Activated CD4-positive, alpha-beta T cell treated with anti-CD3 and anti-CD28 coated beads, Interleukin-2, amount 10 ng/mL, durations not matched to agents 24 days and 14 days (primary cell): Measurements from ENCODE around the gene CYTH1. TPM values are rescaled to one million over a fixed set of nuclear protein-coding genes. Genes with fewer than 3 reads are reported as not detected.
"Not testable (repeated sequence)": the region's sequence is repeated elsewhere in the genome, so short reads cannot be mapped to it uniquely, and the experiment has no call there.

Source experiments
- DNase-seq: peaks from one replicate; pipeline ENCODE4 v3.0.0; 2022
- H3K27ac Mint-ChIP-seq: one replicate; pipeline ENCODE4 v1.8.0; 2022; ENCODE audit warnings: mild to moderate bottlenecking, mixed read lengths
- H3K27me3 Mint-ChIP-seq: one replicate; pipeline ENCODE4 v1.8.0; 2022; ENCODE audit warnings: mixed read lengths
- H3K36me3 Mint-ChIP-seq: one replicate; pipeline ENCODE4 v1.8.0; 2022; ENCODE audit warnings: low read depth, mild to moderate bottlenecking, mixed read lengths
- H3K4me1 Mint-ChIP-seq: one replicate; pipeline ENCODE4 v1.8.0; 2021; ENCODE audit warnings: mixed read lengths
- H3K4me3 Mint-ChIP-seq: one replicate; pipeline ENCODE4 v1.8.0; 2022; ENCODE audit warnings: mild to moderate bottlenecking, moderate library complexity, mixed read lengths
- H3K9me3 Mint-ChIP-seq: one replicate; pipeline ENCODE4 v1.8.0; 2021; ENCODE audit warnings: mixed read lengths
- intact Hi-C: fragments of 100-400 bp; cut with micrococcal nuclease; formaldehyde crosslinking; loops from one replicate; pipeline ENCODE4 v1.15.1; 2023
- total RNA-seq: library from RNA; stranded (reverse); gene quantifications from 2 replicates; pipeline ENCODE4 v1.2.3, GENCODE V29; 2022

Gene CYTH1
- total RNA-seq, 1 donor from 2014 or later: 126 TPM

DNA sequence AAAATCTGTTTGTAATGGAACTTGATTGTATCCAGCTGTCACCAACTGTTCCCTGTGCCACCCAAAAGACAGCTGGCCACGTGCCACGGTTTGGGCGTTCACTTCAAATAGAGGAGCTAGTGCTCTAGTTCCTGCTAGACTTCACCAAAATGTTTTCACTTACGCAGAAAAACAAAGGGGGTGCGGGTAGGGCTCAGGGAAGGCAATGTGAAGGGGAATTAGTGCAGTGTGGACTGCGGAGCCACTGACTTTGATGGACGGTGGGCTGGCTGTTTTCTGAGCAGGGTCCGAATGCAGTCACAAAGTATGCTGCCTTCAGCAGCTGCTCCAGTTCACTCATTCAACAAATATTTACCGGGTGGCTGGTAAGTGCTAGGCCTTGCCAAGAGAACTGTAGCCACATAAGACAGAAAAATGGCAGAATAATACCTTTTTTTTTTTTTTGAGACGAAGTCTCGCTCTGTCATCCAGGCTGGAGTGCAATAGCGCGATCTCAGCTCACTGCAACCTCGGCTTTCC is 7.6 kb upstream of the CYTH1 start:
- Mint-ChIP-seq H3K27me3 (no peaks in the 10 kb centered on the region), H3K4me1 (peaks cover 31% of the 10 kb centered on the region), H3K4me3 (peak overlapping the region; percentile 8), H3K27ac (peak overlapping the region; percentile 78), H3K9me3 (no peaks in the 10 kb centered on the region), H3K36me3 (peaks cover 44% of the 10 kb centered on the region)
- DNase-seq: peak; percentile 77
- intact Hi-C loops: no loop called here

DNA sequence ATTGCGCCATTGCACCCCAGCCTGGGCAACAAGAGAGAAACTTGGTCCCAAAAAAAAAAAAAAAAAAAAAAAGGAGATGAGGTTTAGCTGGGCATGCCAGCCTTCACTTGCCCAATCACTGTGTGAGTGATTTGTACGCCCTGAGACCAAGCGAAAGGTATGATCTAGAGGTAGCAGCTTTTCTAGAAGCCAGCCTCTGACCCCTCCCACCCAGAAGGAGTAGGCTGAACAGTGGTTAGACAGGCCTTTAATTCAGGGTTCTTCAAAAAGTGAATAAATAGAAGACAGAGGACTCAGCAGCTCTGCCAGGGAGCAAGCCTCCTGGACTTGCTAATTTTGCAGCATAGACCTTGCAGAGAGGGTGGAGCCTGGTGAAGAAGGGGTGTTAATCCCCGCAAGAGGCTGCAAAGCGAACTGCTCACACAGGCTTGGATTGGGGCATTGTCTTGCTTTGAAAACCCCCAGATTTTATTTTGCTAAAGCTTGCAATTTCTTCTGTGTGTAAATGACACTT is 7.1 kb upstream of the CYTH1 start:
- no peak for DNase-seq
- Mint-ChIP-seq H3K36me3 (peaks cover 40% of the 10 kb centered on the region), H3K4me3 (no peak overlapping the region), H3K4me1 (peaks cover 33% of the 10 kb centered on the region), H3K27me3 (no peaks in the 10 kb centered on the region), H3K9me3 (no peaks in the 10 kb centered on the region), H3K27ac (peak overlapping the region; percentile 78)
- intact Hi-C loops: no loop called here

DNA sequence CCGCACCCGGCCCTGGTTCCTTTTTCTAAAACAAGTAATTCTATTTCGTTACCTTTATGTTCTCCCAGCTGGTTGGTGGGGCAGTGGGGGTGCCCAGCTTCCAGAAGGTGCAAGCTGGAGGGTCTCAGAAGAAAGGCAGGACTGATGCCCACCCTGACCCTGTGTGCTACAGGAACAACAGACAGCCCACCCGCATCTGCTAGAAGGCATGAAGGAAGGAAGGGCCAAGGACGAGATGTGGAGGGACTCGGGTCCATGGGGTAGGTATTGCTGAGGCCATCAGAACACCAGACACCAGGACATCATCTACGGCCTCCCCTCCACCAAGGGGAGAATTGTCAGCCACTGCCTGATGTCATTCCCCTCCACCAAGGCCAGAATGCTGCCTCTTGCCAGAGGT is 6.4 kb upstream of the CYTH1 start:
- Mint-ChIP-seq H3K27ac (no peak overlapping the region), H3K4me3 (no peak overlapping the region), H3K36me3 (peaks cover 33% of the 10 kb centered on the region), H3K9me3 (no peaks in the 10 kb centered on the region), H3K27me3 (no peaks in the 10 kb centered on the region), H3K4me1 (peaks cover 36% of the 10 kb centered on the region)
- DNase-seq: no peak
- intact Hi-C loops: no loop called here

DNA sequence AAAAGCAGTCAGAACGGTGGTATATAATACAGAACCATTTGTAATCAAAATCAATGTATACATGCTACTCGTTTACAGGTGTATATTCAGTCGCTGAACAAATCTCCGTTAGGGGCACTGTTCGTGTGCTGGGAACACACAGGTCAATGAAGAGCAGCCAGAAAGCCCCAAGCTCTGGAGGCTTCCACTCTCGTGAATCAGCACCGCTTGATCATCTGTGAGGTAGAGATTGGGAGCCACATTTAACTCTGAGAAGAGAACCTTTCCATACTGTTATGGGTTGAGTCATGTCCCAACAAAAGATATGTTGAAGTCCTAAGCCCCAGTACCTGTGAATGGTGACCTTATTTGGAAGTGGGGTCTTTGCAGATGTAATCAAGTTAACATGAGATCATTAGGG is 5.4 kb upstream of the CYTH1 start:
- peaks cover 40% of the 10 kb centered on the region for H3K4me1 Mint-ChIP-seq
- H3K27ac Mint-ChIP-seq: peak overlapping the region; percentile 56
- peaks cover 28% of the 10 kb centered on the region for H3K36me3 Mint-ChIP-seq
- DNase-seq: no peak
- intact Hi-C loops: no loop called here
- no peak overlapping the region for H3K4me3 Mint-ChIP-seq
- H3K9me3 Mint-ChIP-seq: no peaks in the 10 kb centered on the region
- no peaks in the 10 kb centered on the region for H3K27me3 Mint-ChIP-seq

DNA sequence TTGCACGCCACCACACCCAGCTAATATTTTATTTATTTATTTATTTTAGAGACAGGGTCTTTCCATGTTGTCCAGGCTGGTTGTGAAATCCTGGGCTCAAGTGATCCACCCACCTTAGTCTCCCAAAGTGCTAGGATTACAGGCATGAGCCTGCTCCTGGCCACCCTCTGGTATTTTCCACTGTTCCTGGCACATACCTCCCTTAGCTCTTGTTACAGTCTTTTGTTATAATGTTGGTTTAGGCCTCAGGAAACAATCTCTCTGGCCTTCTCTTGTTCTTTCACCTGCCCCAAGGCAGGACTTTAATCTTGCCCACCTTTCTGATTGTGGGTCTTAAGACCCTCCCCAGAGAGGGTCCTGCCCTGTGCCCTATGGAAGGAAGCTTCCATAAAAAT is 3.6 kb upstream of the CYTH1 start:
- Mint-ChIP-seq H3K4me3 (peak overlapping the region; percentile 59), H3K27ac (no peak overlapping the region)

DNA sequence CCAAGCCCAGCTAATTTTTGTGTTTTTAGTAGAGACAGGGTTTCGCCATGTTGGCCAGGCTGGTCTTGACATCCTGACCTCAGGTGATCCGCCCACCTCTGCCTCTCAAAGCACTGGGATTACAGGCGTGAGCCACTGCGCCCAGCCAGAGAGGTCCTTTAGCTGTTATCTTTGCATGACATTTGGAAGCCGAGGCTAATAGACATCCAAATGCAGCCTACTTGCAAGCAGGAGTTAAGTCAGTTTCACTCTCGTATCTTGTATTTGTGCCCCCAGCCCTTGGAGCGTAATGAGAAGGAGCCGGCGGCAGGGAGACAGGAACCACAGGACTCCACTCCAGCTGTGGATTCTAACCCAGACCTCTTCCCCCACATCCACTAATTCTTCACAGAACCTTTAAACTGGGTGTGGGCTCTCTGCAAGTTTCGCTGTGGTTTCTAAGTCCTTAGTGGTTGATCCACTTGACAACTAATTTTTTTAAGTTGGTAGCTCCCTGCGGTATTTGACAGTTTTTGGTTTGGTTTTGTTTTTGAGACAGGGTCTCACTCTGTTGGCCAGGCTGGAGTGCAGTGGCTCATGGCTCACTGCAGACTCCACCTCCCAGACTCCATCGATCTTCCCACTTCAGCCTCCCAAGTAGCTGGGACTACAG is 3.1 kb upstream of the CYTH1 start:
- Mint-ChIP-seq H3K9me3 (no peaks in the 10 kb centered on the region), H3K27me3 (no peaks in the 10 kb centered on the region), H3K4me3 (peak overlapping the region; percentile 59), H3K4me1 (peaks cover 37% of the 10 kb centered on the region), H3K36me3 (peaks cover 18% of the 10 kb centered on the region), H3K27ac (peak overlapping the region; percentile 53)
- intact Hi-C loops: no loop called here
- DNase-seq: peak; percentile 76

More for the DNA sequence above, 3.6 kb upstream of the CYTH1 start:
- Mint-ChIP-seq H3K36me3 (peaks cover 17% of the 10 kb centered on the region), H3K4me1 (peaks cover 34% of the 10 kb centered on the region), H3K9me3 (no peaks in the 10 kb centered on the region), H3K27me3 (no peaks in the 10 kb centered on the region)
- DNase-seq: no peak
- intact Hi-C loops: no loop called here

DNA sequence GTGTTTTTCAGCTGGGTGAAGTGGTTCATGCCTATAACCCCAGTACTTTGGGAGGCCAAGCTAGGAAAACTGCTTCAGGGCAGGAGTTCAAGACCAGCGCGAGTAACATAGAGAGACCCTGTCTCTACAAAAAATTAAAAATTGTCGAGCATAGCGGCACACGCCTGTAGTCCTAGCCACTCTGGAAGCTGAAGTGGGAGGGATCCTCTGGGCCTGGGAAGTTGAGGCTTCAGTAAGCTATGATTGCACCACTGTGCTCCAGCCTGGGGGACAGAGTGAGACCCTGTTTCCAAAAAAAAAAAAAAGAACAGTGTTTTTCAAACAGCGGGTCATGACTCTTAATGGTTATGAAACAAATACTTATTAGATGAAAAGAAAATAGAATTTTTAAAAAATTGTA is 2.3 kb upstream of the CYTH1 start:
- H3K4me3 Mint-ChIP-seq: no peak overlapping the region
- H3K36me3 Mint-ChIP-seq: peaks cover 19% of the 10 kb centered on the region
- no peaks in the 10 kb centered on the region for H3K27me3 Mint-ChIP-seq
- no peak for DNase-seq
- H3K4me1 Mint-ChIP-seq: peaks cover 38% of the 10 kb centered on the region
- intact Hi-C loops: no loop called here
- H3K27ac Mint-ChIP-seq: peak overlapping the region; percentile 21
- no peaks in the 10 kb centered on the region for H3K9me3 Mint-ChIP-seq

DNA sequence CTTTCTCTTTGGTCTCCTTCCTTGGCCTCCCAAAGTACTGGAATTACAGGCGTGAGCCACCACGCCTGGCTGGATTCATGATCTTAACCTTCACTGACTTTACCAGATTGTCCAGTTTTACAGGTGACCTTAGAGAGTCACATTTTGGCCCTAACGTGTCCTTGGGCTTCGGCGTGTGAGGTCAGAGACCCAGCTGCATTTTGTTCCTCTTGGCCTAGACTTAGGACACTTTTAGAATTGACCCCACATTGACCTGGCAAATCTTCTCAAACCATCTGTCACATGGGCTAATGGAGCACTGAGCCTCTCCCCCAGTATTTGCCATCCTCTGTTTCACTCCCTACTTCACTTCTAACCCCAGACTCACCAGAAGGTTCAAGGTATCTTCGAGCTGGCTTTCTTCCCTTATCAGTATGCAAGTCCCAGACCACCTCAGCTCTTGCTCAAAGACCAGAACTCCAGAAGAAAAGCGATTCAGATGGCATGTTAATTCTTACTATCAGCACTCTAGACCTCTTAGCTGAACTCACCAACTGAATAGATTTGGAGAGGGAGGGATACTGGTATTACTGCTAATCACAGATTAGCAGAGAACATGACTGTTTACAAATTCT is 1.7 kb upstream of the CYTH1 start:
- H3K4me1 Mint-ChIP-seq: peaks cover 42% of the 10 kb centered on the region
- no peak for DNase-seq
- H3K9me3 Mint-ChIP-seq: no peaks in the 10 kb centered on the region
- peak overlapping the region; percentile 86 for H3K4me3 Mint-ChIP-seq
- H3K27ac Mint-ChIP-seq: peak overlapping the region; percentile 21
- no peaks in the 10 kb centered on the region for H3K27me3 Mint-ChIP-seq
- peaks cover 22% of the 10 kb centered on the region for H3K36me3 Mint-ChIP-seq
- intact Hi-C loops: no loop called here

DNA sequence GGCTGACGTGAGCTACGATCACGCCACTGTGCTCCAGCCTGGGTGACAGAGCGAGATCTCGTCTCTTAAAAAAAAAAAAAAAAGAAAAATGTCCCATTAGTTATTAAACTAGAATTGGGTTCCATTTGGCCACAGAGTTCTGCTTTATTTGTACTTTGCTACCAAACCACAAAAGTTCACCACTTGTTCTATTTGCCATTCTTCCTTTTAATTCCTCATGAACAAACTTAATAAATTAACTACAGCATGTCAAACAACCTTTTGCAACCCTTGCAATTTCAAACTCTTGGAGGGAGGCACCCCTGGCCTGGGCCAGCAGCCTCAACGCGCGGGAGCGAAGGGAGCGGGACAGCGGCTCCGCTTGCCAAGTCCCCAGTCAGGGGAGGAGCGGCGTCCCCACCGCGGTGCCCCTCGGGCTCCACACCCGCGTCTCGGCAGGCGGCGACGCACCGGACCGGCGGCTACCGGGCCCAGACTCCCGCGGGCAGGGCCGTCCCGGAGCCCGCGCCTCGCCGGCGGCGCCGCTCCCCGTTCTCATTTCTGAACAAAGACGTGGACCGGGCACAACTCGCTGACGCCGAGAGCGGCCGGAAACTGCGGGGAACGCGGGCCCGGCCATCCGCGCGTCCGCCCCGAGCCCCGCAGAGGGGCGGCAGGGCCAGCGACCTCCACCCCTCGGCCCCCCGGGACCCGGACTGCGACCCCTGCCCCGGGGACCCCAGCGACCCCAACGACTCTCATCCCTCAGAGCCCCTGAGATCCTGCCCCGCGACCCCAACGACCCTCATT is 775 bp downstream of the CYTH1 start:
- peaks cover 45% of the 10 kb centered on the region for H3K4me1 Mint-ChIP-seq
- DNase-seq: peak; percentile 86
- H3K4me3 Mint-ChIP-seq: peak overlapping the region; percentile 86
- H3K27ac Mint-ChIP-seq: peak overlapping the region; percentile 97
- no peaks in the 10 kb centered on the region for H3K9me3 Mint-ChIP-seq
- peaks cover 20% of the 10 kb centered on the region for H3K36me3 Mint-ChIP-seq
- no peaks in the 10 kb centered on the region for H3K27me3 Mint-ChIP-seq
- intact Hi-C loops: loop anchor here (2.0 kb wide), 1 partner anchor 60 kb away; the partner anchor contains the start of gene USP36

DNA sequence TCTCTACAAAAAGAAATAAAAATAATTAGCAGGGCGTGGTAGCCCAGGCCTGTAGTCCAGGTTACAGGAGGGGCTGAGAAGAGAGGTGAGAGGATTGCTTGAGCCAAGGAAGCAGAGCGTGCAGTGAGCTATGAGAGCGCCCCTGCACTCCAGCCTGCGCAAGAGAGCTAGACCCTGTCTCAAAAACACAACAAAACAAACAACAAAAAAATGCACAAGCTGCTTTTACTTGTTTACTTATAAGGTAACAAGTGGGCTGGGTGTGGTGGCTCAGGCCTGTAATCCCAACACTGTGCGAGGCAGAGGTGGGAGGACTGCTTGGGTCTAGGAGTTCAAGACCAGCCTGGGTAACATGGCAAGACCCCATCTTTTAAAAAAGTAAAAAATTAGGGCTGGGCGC is 1.7 kb downstream of the CYTH1 start:
- intact Hi-C loops: loop anchor here (2.0 kb wide), 1 partner anchor 60 kb away; the partner anchor contains the start of gene USP36
- peaks cover 50% of the 10 kb centered on the region for H3K4me1 Mint-ChIP-seq
- no peaks in the 10 kb centered on the region for H3K9me3 Mint-ChIP-seq

DNA sequence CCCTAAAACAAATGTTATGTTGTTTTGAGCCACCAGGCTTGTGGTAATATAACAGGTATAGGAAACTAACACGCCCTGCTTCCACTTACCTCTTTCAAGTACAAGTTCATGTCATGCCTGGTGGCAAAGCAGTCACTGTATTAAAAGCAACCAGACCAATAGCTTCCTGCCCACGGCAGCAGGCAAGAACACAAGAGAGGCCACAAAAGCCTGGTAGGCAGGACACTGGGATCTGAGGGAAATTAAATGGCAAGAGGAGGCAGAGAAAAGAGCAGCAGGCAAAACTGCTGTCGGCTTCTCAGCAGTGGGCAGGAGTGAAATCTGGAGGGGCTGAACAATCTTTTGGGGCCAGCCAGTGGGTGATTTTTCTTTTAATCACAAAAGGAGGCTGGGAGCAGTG is 2.2 kb downstream of the CYTH1 start:
- H3K27ac Mint-ChIP-seq: peak overlapping the region; percentile 92
- intact Hi-C loops: loop anchor here (1.0 to 5.0 kb wide), 4 partner anchors 21 to 61 kb away; partner anchors contain the start of gene USP36
- H3K4me3 Mint-ChIP-seq: peak overlapping the region; percentile 86
- DNase-seq: peak; percentile 93
- H3K27me3 Mint-ChIP-seq: no peaks in the 10 kb centered on the region
- peaks cover 26% of the 10 kb centered on the region for H3K36me3 Mint-ChIP-seq
- H3K9me3 Mint-ChIP-seq: no peaks in the 10 kb centered on the region
- peaks cover 50% of the 10 kb centered on the region for H3K4me1 Mint-ChIP-seq

More for the DNA sequence above, 1.7 kb downstream of the CYTH1 start:
- H3K27me3 Mint-ChIP-seq: no peaks in the 10 kb centered on the region
- peak overlapping the region; percentile 86 for H3K4me3 Mint-ChIP-seq
- peak; percentile 81 for DNase-seq
- H3K36me3 Mint-ChIP-seq: peaks cover 24% of the 10 kb centered on the region
- peak overlapping the region; percentile 92 for H3K27ac Mint-ChIP-seq

DNA sequence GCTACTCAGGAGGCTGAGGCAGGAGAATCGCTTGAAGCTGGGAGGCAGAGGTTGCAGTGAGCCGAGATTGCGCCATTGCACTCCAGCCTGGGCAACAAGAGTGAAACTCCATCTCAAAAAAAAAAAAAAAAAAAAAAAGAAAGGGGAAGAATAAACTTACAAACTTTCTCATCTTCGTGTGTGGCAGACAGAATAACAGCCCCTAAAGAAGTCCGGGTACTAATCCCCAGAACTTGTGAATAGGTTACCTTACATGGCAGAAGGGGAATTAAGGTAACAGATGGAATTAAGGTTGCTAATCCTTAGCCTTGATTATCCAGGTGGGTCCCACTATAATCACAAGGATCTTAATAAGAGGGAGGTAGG is 2.8 kb downstream of the CYTH1 start:
- not testable (repeated sequence) for H3K27me3 Mint-ChIP-seq, DNase-seq, H3K9me3 Mint-ChIP-seq
- intact Hi-C loops: loop anchor here (1.0 to 5.0 kb wide), 3 partner anchors 20 to 42 kb away; no protein-coding TSS in a partner anchor
- H3K36me3 Mint-ChIP-seq: peaks cover 29% of the 10 kb centered on the region
- peaks cover 52% of the 10 kb centered on the region for H3K4me1 Mint-ChIP-seq
- H3K27ac Mint-ChIP-seq: peak overlapping the region; percentile 92
- H3K4me3 Mint-ChIP-seq: peak overlapping the region; percentile 86

DNA sequence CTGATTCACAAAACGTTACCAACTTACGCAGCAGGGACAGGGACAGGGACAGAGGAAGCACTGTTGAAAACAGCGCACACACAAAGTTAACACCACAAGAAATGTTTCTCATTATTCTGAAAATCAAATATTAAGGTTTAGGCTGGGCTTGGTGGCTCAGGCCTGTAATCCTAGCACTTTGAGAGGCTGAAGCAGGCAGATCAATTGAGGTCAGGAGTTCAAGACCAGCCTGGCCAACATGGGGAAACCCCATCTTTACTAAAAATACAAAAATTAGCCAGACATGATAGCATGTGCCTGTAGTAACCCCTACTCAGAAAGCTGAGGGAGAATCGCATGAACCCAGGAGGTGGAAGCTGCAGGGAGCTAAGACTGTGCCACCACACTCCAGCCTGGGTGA is 4.2 kb downstream of the CYTH1 start:
- H3K9me3 Mint-ChIP-seq: no peaks in the 10 kb centered on the region
- peak overlapping the region; percentile 76 for H3K4me3 Mint-ChIP-seq
- DNase-seq: peak; percentile 77
- H3K27ac Mint-ChIP-seq: peak overlapping the region; percentile 88
- peaks cover 48% of the 10 kb centered on the region for H3K4me1 Mint-ChIP-seq
- intact Hi-C loops: loop anchor here (5.0 kb wide), 2 partner anchors 39 to 41 kb away; no protein-coding TSS in a partner anchor
- H3K36me3 Mint-ChIP-seq: peaks cover 31% of the 10 kb centered on the region
- H3K27me3 Mint-ChIP-seq: no peaks in the 10 kb centered on the region
